B cell (primary cell): ENCODE measurements around the gene CCDC102A.

Source experiments
- CTCF ChIP-seq: fragments of 200-600 bp; IDR thresholded peaks from one replicate; pipeline ENCODE4 v1.8.0; 2022; ENCODE audit warnings: antibody characterized with exemption, mild to moderate bottlenecking
- EZH2 ChIP-seq: IDR thresholded peaks from 2 replicates; pipeline ENCODE4 v1.6.1; 2012; ENCODE audit warnings: borderline replicate concordance, low read depth, mild to moderate bottlenecking, moderate library complexity, low read length; ENCODE audit not compliant: insufficient read depth, poor library complexity, severe bottlenecking

GRCh38 chr16:57568173-57568678, 31.9 kb upstream of the CCDC102A start:
- TF ChIP-seq CTCF (no peak), EZH2 (no peak)
